WTC11 (cell line): ENCODE data around the gene ASB1.

Source experiments
- CREB1 ChIP-seq: sonication (generic); formaldehyde crosslinking; IDR thresholded peaks from 2 replicates; pipeline ENCODE4 v1.8.0; 2023; ENCODE audit warnings: mild to moderate bottlenecking, missing genetic modification reagents
- FOXK1 ChIP-seq: sonication (generic); formaldehyde crosslinking; IDR thresholded peaks from 2 replicates; pipeline ENCODE4 v1.8.0; 2022; ENCODE audit warnings: mild to moderate bottlenecking, moderate library complexity, missing genetic modification reagents
- IRF1 ChIP-seq: sonication (generic); formaldehyde crosslinking; IDR thresholded peaks from 2 replicates; pipeline ENCODE4 v1.8.0; 2023; ENCODE audit warnings: missing genetic modification reagents
- TF ChIP-seq, protein P1 (sequence below): sonication (generic); formaldehyde crosslinking; IDR thresholded peaks from 2 replicates; pipeline ENCODE4 v1.8.1; 2023; ENCODE audit warnings: mild to moderate bottlenecking, missing genetic modification reagents

GRCh38 chr2:238388794-238389193, 37.9 kb upstream of the ASB1 start:
- TF ChIP-seq FOXK1 (CRISPR knock-in tag) (no peak), CREB1 (no peak), IRF1 (no peak)
- TF ChIP-seq, protein P1, sequence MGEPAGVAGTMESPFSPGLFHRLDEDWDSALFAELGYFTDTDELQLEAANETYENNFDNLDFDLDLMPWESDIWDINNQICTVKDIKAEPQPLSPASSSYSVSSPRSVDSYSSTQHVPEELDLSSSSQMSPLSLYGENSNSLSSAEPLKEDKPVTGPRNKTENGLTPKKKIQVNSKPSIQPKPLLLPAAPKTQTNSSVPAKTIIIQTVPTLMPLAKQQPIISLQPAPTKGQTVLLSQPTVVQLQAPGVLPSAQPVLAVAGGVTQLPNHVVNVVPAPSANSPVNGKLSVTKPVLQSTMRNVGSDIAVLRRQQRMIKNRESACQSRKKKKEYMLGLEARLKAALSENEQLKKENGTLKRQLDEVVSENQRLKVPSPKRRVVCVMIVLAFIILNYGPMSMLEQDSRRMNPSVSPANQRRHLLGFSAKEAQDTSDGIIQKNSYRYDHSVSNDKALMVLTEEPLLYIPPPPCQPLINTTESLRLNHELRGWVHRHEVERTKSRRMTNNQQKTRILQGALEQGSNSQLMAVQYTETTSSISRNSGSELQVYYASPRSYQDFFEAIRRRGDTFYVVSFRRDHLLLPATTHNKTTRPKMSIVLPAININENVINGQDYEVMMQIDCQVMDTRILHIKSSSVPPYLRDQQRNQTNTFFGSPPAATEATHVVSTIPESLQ (CRISPR knock-in tag) = no peak
